Retinal pigment epithelial cell (primary cell): Measurements from ENCODE around the gene CREBBP.

Experiments used
- DNase-seq: peaks from one replicate; pipeline ENCODE4 v3.0.0-alpha.2; 2010; ENCODE audit warnings: low read depth
- H3K4me3 ChIP-seq: 2 replicates; pipeline ENCODE4 v1.5.1; 2011; ENCODE audit warnings: mild to moderate bottlenecking, low read length, control low read depth, moderate library complexity
- TF ChIP-seq, protein P1 (sequence below): conservative IDR thresholded peaks from 2 replicates; pipeline ENCODE4 v1.5.1; 2011; ENCODE audit warnings: low read depth, low read length, control low read depth, inconsistent platforms

The CREBBP gene

DNA sequence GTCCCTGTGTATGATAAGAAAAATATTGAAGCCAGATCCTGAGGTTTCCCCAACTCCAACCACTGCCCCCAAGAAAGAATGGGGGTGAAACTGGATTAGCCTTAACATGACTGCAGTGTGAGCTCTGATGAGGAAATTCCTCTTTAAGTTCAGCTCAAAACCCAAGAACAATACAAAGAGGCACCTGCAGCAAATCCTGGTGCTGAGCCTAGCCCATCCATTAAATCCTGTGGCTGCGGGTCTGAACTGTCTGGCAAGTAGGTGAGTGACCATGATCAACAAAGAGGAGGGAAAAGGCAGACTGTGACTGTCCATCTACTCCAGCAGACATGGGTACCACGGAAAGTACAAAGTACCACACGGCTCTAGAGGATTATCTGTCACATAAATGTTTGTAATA is 64.2 kb downstream of the CREBBP start:
- DNase-seq, result no peak
- H3K4me3 ChIP-seq, result no peak overlapping the region
- TF ChIP-seq, protein P1, sequence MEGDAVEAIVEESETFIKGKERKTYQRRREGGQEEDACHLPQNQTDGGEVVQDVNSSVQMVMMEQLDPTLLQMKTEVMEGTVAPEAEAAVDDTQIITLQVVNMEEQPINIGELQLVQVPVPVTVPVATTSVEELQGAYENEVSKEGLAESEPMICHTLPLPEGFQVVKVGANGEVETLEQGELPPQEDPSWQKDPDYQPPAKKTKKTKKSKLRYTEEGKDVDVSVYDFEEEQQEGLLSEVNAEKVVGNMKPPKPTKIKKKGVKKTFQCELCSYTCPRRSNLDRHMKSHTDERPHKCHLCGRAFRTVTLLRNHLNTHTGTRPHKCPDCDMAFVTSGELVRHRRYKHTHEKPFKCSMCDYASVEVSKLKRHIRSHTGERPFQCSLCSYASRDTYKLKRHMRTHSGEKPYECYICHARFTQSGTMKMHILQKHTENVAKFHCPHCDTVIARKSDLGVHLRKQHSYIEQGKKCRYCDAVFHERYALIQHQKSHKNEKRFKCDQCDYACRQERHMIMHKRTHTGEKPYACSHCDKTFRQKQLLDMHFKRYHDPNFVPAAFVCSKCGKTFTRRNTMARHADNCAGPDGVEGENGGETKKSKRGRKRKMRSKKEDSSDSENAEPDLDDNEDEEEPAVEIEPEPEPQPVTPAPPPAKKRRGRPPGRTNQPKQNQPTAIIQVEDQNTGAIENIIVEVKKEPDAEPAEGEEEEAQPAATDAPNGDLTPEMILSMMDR, result no peak

DNA sequence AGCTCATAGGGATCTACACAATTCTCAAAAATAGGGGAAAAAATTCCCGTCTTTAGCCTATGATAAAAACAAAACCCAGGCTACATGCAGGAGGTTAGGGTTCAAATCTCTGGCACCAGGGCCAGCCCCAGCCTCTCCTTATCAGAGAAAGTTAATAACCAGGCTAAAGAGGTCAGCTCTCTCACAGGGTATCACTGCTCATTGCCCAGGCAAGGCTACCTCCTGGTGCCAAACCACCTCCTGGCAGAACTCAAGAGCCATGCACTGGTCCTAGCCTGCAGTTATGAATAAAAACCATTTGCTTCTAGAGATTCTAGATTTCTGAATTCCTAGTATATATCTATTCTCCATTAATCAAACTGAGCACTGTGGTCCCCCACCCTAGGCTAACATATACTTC is 65.8 kb downstream of the CREBBP start:
- TF ChIP-seq, protein P1, result no peak
- H3K4me3 ChIP-seq, result no peak overlapping the region
- DNase-seq, result no peak

DNA sequence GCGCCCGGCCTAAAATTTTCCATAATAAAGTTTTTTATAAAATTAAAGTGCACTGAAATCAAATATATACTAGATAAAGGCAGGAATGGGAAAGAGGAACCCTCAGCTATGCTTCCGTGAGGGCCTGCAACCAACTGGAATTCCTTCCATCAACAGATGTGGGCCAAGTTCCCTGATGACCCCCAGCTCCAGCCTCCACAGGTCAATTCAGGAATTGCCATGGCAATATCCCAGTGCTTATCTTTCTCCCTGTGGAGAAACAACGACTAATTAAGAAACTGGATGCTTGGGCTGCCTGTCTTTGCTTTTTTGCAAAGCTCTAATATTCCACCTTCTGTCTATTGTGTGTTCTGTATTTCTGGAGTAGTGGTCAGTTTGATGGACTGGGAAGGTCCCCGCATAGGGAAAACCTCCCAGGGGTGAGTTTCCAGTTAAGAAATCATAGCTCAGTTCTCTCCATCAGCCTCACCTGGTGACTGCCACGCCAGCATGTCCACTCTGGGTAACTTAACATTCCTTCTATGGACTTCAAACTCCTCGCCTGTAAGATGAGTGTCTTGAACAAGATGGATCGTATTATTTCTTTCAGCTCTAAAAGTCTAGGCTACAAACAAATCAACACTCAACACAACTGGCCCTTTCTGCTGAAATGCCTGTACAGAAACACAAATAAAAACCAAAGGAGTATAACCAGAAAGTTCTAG is 67.9 kb downstream of the CREBBP start:
- H3K4me3 ChIP-seq, result no peak overlapping the region
- TF ChIP-seq, protein P1, result no peak
- DNase-seq, result no peak

DNA sequence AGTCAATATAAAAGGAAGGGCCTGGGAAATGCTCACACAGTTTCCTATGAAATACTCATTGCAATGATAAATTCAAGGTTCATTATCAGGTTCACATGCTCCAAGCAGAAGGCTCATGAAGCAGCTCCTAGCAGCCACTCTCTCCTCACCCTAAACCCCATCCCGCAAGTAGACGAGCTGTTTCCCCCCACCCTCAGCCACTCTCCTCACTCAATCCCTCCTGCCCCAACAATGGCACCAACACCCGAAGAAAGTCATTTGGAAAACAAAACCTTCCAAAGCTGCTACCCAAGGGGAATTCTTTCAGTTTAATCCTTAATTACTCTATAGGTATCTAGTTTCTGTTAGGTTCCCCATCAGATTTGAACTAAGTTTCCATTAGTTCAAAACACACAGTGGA is 69.7 kb downstream of the CREBBP start:
- no peak for DNase-seq
- TF ChIP-seq, protein P1, result no peak
- no peak overlapping the region for H3K4me3 ChIP-seq

DNA sequence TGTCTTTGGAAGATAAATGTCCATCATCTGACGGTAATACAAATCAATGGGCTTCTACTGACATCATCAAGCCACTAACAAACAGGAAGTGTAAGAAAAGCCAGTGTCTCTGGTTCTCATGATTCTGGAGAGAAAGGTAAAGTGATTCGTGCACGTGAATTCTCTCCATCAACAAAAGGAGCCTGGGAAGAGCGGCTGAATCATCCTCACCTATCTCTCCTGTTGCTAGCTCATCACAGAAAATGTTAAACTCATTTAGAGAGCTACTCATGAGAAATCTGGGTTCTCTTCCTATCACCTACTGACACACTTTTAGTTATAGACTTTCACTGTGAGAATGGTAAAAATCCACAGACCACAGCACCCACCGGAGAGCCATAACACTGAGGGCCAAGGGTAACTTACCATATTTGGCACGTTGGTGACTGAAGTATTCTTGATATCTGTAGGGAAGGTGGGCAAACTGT is 70.3 kb downstream of the CREBBP start:
- H3K4me3 ChIP-seq, result no peak overlapping the region
- no peak for DNase-seq
- TF ChIP-seq, protein P1, result no peak

DNA sequence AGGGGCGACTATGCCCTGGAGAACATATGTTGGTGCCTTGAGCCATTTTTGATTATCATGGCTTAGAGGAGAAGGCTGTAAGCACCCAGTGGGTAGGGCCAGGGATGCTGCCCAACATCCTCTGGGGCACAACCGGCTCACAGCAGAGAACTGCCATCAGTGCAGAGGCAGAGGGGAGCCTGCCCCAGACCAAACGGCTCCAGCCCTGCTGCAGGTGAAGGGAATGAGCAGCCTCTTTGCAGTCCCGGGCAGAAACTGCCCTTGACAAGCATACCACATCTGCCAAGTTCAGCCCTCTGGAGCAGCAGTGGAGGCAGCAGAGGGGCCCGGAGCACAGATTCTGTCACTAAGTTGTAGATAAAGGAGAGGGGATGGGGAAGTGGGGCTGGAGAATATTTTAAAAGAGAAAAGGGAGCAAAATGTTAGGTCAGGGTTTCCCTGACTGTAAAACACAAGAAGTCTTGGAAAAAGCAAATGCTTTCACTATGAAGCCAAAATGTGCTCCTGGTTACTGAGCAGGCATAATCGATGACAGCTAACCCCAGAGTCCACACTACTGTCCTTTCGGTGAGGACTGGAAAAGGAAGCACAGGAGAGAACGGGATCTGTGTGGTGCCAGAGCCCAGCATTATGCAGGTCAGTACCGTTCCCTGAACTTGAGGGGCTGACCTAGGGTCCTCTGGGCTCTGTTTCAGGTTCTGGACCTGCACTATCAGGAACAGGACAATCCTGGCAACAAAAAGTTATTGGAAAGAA is 72.0 kb downstream of the CREBBP start:
- no peak overlapping the region for H3K4me3 ChIP-seq
- TF ChIP-seq, protein P1, result no peak
- no peak for DNase-seq

DNA sequence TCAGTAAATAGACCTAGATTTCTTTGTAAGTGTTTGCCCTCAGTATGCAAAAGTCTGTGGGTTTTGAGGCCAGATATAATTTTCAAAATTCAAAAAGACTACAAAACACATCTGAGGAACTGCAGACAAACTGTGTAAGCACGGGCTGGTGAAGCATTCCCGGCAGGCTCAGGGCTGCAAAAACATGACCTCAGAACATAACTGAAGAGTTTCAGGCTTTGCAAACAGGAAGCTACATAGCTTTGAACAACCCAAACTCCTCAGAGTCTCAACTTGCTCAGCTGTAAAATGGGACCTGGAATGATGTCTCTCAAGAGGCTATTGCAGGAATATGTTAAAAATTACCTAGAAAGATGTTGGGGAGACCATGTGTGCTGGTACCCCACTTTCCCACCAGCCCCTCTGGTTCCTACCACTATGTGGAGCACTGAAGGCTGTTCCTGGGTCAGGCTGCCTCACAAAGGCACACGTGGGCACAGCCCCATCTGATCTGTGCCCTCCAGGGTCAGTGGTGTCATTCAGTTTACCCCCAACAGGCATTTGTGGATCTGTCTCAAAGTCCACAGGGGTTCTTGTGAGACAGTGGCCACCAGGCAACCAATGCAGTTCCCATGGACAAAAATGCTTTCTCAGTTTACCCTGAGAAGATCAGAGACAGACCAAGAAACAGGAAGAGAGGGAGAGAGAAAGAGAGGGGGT is 72.9 kb downstream of the CREBBP start:
- H3K4me3 ChIP-seq, result no peak overlapping the region
- DNase-seq, result no peak
- TF ChIP-seq, protein P1, result no peak
